Measurements from ENCODE around the gene ATG7.
"Not testable (repeated sequence)": the region's sequence is repeated elsewhere in the genome, so short reads cannot be mapped to it uniquely, and the experiment has no call there.

Gene ATG7

DNA sequence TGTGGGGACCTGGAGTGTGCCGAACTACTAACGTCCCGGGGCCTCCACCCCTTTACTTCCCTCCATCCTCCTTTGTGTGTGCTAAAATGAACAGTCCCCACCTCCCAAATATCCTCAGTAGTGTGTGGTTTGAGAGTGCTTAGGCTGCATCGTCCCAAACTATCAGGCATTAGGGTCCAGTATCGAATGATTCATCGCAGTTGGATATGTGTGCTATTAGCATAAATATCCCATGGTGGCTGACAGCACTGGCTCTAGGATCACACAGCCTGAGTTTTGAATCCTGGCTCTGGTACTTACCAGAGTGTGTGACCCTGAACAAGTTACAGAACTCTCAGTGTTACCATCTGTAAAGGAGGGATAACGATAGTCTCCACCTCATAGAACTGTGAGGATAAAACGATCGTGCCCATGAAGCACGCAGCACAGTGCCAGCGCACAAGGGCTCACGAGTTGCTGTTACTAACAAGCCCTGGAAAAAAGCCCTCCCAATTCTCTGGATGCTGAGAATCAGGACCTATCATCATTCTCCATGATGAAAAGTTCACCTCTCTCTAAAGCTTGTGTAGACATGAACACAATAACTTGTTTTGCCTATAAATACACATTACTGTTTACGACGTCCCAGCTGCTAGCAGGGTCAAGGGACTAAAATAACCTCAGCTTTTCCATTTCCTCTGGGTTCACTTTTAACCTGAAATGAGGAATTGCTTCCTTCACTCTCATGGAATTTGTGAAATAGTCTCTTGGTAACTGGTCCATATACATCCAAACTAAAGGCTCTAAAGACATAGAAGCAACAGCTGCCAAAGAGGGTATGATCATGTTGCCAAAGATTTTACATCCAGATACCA, 320.5 kb downstream of the ATG7 start:
- DNase-seq (ENCODE audit: low spot score), result no peak

DNA sequence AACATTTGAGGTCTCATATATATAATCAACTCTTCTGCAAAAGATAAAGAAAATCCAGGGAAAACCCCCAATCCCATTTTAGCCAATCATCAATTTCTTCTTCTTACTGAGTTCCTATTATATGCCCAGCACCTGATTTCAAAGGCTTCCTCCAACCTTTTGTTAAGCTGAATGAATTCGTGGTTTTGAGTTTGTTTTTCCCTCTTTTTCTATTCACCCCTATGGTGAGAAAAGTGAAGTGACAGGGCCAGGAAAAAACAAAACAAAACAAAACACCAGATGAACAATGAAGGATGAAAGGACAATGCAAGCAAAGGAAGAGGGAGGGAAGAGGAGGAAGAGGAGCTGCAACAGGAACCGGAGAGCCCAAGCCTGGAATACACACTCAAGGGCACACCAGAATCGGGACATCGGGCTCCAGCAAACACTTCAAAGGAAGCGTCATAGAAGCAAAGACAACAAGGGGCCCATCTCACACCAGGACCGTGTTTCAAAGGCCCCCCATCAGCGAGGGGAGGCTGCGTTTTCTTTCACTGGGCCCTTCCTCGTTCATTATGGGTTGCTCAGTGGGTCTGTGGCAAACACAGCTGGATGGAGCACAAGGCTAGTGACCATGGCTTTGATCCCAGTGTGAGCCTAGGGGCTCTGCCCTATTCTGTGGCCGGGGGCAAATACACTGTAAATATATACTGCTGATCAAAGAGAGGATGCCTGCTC, 321.3 kb downstream of the ATG7 start:
- DNase-seq (ENCODE audit: low spot score), result no peak

DNA sequence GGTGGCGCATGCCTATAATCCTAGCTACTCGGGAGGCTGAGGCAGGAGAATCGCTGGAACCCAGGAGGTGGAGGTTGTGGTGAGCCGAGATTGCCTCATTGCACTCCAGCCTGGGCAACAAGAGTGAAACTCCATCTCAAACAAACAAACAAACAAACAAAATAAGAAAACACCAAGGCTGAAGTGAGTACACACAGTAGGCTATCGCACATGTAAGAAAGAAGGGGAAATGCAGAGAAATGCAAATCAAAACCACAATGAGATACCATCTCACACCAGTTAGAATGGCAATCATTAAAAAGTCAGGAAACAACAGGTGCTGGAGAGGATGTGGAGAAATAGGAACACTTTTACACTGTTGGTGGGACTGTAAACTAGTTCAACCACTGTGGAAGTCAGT, 322.8 kb downstream of the ATG7 start:
- DNase-seq (ENCODE audit: low spot score), result not testable (repeated sequence)

DNA sequence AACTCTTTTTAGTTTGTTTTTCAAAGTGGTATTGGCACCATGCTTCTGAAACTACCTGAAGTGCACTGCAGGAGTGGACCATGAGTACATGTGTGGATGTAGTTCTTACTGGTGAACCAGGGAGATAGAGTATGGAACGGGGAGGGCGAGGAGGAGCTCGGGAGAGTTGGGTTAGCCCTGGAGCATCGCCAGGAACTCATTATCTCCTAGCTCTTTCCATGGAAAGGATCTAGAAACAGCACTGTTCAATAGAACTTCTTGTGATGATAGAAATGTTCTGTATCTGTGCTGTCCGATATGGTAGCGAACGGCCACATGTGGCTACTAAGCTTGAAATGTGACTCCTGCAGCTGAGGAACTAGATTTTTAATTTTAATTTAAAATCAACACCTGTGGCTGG, 324.2 kb downstream of the ATG7 start:
- no peak for DNase-seq (ENCODE audit: low spot score)

DNA sequence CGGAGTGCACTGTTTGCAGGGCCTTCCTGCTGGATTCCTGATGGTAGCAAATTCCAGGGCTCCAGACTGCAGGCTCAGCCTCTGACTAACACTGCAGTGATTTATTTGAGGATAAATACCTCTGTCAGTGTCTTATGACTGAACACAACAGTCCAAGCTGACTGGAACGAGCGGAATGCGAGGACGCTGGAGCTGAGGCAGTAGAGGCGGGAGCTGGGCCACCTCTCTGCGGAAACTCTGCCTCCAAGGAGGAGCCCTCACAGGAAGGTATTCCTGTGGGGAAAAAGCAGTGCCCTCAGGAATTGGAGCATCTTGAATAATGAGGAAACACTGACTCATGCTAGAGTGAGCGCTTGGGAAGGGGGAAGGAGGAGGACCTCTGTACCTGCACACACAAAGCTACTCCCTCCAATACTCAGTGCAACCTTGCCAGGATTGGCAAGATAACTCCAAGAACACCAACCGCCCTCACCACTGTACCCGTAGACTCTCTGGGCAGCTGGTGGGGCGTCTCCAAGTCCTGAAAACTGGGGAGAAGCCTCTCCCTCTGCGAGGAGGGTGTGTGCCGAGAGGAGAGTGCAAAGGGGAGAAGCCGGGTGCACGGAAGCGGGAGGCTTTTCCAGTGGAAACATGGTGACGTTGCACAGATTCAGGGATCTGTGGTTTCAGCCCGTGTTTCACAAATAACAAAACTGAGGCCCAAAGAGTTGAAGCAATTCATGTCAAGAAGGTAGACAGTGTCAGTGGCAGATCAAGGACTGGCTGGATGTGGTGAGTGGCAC, 328.5 kb downstream of the ATG7 start:
- DNase-seq (ENCODE audit: low spot score), result peak; percentile 67

DNA sequence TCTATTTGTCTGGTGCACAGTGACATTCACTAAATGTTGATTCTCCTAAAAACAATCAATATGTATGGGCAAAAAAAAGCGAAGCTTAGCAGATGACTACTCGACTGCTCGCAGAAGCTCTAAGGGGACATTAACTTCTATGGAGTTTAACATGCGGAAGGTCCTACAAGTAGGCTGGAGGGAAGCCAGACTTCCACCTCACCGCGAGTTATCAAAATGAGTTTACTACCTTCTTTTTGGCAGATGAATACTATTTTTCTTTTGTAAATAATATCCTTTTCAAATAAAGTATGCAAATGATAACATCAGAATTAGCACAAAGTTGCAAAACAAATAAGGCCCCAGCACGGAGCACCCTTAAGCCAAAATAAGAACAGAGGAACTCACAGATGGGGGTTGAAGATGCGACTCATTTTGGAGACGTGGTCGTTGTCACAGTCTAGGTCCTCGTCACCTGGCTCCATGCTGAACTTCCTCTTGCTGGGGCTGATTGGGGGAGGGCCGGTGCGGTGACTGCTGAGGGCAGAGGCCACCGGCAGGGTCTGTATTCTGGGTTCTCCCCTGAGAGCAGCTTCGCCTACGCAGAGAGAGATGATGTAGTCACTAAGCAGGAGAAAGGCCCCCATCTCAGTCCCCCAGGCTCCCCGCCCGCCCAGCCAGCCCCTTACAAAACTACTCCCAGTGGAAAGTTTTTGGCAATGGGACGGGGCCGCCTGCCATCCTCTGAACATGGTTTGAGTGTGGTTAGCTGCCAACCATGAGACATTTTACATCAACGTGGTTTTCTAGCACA, 329.4 kb downstream of the ATG7 start:
- DNase-seq (ENCODE audit: low spot score), result no peak

DNA sequence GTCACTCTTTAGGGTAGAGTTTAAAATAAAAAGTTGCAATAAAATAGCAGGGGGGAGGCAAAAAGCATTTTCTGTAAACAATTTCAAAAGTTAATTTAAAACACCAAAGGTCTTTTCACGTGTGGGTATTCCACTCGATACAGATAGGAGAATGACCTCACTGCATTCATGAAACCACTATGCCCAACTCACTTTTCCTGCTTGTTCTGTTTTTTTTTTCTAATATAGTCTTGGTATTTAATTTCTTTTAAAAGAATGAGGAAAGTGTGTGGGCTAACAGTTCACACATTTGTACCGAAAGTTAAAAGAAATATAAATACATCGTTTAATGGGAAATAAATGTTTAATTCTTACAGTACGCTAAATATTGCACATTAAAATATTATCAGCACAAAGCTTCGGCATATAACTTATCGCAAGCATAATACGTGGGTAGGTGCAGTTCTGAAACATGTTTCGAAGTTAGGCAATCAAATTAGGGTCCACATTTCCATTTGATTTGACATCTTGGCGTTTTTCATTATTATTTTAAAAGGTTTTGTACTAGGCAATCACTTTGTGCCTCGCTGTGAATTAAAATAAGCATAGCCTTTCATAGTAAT, 330.1 kb downstream of the ATG7 start:
- DNase-seq (ENCODE audit: low spot score), result no peak

DNA sequence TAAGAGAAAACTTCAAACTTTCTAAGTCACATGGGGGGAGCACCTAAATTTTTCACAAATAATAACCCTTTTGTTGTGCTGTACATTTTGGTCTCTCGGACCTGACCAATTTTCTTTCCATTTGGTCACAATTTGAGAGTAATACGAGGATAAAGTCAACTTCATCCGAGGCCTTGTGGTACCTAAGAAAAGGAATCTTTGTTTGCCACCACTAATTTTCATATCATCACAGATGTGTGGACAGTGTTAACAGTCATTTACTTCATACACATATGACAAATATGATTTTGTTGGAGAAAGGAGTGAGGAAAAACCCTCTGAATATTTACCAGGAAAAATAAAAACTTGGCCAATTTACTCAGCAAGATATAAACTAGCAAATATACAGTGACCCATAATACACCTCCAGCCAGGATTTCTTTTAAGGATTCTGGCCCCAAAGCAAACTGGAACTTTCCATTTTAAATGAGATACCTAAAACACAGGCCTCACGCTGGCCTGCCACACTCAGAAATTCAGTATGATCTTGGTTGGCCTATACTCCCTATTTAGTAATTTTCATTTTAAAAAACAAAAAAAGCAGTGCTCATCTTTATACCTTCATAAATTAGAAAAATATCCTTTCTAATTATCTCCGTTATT, 330.8 kb downstream of the ATG7 start:
- DNase-seq (ENCODE audit: low spot score), result no peak

DNA sequence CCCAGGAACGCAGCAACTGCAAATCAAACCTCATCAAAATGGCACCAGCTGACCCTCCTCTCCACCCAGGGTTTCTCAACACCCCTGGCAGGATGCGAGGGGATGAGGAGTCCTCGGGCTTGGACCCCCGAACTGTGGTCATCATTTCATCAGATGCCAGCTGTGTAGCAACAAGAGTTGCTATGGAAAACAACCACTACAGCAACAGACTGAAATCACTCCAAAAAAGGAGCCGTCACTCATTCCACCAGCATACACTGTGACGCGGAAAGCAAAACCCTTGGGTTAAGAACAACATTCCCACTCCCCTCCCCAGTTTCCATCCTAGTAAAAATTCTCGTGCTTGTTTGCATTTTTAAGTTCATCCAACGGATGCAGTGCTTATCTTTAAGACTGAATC, 331.4 kb downstream of the ATG7 start:
- DNase-seq (ENCODE audit: low spot score), result no peak

DNA sequence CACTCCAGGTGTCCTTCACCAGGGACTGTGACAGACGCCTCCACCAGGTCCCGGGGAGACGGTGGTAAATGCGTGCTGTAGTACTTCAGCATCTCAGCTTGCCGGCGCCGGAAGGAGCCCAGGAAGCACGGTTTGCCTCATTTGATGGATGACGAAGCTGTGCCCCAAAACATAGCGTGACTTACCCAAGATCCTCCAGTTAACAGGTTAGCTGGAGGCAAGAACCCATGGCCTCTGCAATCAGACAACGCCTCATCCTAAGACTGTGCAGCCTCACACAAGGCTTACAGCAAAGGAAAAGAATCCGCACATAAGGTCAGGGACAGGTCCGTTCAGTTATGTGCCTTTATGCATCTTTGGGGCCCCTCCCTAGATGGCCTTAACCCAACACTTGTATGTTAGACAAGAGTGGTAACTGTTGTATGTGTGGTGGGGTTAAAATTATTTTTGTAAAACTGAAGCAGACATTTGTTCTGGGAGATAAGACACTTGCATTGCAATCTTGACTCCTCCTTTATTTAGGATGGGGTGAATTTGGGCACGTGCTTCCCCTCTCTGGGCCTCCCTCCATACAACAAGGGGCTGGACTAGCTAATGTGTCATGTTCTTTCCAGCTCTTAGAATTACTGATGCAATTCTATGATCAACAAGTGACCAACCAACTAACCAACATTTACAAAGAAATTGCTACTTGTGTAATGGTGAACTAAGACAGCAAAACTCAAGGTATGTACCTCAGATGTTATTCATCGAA, 332.1 kb downstream of the ATG7 start:
- no peak for DNase-seq (ENCODE audit: low spot score)

DNA sequence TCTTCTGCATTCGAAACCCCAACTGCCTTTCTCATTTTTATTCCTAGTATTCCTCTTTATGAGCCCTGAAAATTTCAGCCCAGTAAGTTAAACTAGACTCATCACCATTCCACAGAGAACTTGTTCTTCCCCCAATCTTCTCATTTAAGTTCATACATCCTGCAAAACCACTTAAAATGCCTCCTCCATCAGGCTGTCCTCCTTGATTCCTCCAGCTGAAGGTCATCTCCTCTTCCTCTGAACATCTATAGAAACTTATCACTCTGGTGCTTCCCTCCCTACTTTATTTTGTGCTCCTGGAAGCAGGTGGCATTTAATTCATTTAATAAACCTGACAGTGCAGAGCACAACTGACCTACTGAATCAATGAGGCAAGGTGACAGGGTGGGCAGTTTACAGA, 333.2 kb downstream of the ATG7 start:
- no peak for DNase-seq (ENCODE audit: low spot score)

DNA sequence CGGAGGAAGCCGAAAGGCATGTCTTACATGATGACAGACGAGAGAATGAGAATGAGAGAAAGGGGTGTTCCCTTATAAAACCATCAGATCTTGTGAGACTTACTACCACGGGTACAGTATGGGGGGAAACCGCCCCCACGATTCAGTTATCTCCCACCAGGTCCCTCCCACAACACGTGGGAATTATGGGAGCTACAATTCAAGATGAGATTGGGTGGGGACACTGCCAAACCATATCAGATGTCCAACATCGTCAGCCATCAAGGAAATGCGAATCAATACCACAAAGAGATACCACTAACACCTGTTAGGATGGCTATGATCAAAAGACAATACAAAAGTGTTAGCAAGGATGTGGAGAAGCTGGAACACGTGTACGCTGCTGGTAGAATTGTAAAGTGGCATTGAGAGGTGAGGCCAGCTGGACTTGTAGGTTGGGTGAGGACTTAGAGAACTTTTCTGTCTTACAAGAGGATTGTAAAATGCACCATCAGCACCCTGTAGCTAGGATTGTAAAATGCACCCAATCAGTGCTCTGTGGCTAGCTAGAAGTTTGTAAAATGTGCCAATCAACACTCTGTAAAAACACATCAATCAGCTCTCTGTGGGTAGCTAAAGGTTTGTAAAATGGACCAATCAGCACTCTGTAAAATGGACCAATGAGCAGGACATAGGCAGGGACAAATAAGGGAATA, 334.0 kb downstream of the ATG7 start:
- DNase-seq (ENCODE audit: low spot score), result no peak

DNA sequence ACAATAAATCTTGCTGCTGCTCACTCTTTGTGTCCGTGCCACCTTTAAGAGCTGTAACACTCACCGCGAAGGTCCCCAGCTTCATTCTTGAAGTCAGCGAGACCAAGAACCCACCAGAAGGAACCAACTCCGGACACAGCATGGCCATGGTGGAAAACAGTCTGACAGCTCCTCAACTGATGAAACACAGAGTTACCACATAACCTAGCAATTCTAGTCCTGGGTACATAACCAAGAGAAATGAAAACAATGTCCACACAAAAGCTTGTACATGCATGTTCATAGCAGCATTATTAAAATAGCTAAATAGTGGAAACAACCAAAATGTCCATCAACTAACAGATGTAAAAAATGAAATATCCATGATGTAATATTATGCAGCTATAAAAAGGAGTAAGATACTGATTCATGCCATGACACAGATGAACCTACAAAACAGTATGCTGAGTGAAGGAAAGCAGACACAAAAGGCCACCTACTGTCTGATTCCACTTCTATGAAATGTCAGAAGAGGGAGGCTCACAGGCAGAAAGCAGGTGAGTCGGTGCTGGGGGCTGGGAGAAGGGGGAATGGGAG, 334.8 kb downstream of the ATG7 start:
- no peak for DNase-seq (ENCODE audit: low spot score)

Data from HuH-7.5 (cell line).